ENCODE results near the gene TXNRD1. TPM values are rescaled to one million over a fixed set of nuclear protein-coding genes. Genes with fewer than 3 reads are reported as not detected.

TXNRD1 gene
- total and polyA plus RNA-seq, 10 donors = 13.7 to 107 (median 56.8) TPM

- Histone ChIP-seq H3K27ac (no peak overlapping the region), H3K36me3 (no peaks in the 10 kb centered on the region), H3K9me3 (no peaks in the 10 kb centered on the region), H3K27me3 (replicated peaks in 1 of 7) (no peaks in the 10 kb centered on the region), H3K4me3 (no peak overlapping the region), H3K4me1 (peaks cover 0 to 14% (median 3%) of the 10 kb centered on the region in 6 donors)
- WGBS, 5 donors = 91 to 96% (median 94%) methylated on average over 10 to 11 of the region's 11 CpGs
- intact Hi-C loops (cut with DNase I; ENCODE audit: low total_unique reads) = no loop called here
- TF ChIP-seq, protein P1, sequence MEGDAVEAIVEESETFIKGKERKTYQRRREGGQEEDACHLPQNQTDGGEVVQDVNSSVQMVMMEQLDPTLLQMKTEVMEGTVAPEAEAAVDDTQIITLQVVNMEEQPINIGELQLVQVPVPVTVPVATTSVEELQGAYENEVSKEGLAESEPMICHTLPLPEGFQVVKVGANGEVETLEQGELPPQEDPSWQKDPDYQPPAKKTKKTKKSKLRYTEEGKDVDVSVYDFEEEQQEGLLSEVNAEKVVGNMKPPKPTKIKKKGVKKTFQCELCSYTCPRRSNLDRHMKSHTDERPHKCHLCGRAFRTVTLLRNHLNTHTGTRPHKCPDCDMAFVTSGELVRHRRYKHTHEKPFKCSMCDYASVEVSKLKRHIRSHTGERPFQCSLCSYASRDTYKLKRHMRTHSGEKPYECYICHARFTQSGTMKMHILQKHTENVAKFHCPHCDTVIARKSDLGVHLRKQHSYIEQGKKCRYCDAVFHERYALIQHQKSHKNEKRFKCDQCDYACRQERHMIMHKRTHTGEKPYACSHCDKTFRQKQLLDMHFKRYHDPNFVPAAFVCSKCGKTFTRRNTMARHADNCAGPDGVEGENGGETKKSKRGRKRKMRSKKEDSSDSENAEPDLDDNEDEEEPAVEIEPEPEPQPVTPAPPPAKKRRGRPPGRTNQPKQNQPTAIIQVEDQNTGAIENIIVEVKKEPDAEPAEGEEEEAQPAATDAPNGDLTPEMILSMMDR (IDR thresholded peaks at IDR 0.05 in 8 of 11, conservative IDR thresholded peaks at IDR 0.05 in 3 of 11) = no peak
- DNase-seq = no peak
These were observed 57.4 kb downstream of the TXNRD1 start for GRCh38 chr12:104272938-104273337.

GRCh38 chr12:104273503-104273902 is 57.9 kb downstream of the TXNRD1 start:
- no peak overlapping the region for H3K4me3 ChIP-seq
- H3K36me3 ChIP-seq = no peaks in the 10 kb centered on the region
- no peaks in the 10 kb centered on the region for H3K27me3 ChIP-seq (replicated peaks in 1 of 7)
- DNase-seq = no peak
- TF ChIP-seq, protein P1 (IDR thresholded peaks at IDR 0.05 in 8 of 11, conservative IDR thresholded peaks at IDR 0.05 in 3 of 11) = no peak
- TF ChIP-seq POLR2A (IDR thresholded peaks at IDR 0.05) (no peak), POLR2AphosphoS5 (IDR thresholded peaks at IDR 0.05) (no peak)
- intact Hi-C loops (cut with DNase I; ENCODE audit: low total_unique reads) = no loop called here
- H3K27ac ChIP-seq = no peak overlapping the region
- WGBS, 5 donors = 90 to 94% (median 93%) methylated on average over 11 of the region's 11 CpGs
- no peaks in the 10 kb centered on the region for H3K9me3 ChIP-seq
- H3K4me1 ChIP-seq = peaks cover 0 to 14% (median 3%) of the 10 kb centered on the region in 6 donors

DNA sequence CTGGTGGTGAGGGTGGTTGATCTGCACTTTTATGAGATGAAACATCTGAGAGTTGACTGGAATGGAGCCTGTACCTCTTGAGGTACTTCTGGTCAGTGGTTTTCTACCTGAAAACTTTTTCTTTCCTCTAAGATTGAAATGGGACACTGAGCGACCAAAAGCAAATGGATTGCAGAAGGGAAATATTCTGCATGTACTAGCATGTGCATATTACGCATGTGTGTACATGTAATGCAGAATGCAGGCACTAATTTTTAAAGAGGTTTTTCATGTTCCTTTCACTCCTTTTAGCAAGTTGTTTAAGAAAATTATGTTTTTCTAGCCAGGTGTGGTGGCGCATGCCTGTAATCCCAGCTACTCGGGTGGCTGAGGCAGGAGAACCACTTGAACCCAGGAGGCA is 59.2 kb downstream of the TXNRD1 start:
- no peaks in the 10 kb centered on the region for H3K9me3 ChIP-seq
- H3K4me3 ChIP-seq = no peak overlapping the region
- no peak overlapping the region for H3K27ac ChIP-seq
- peaks cover 0 to 14% (median 3%) of the 10 kb centered on the region in 6 donors for H3K4me1 ChIP-seq
- WGBS, 5 donors = 93 to 99% (median 96%) methylated on average over 4 of the region's 4 CpGs
- intact Hi-C loops (cut with DNase I; ENCODE audit: low total_unique reads) = no loop called here
- no peaks in the 10 kb centered on the region for H3K36me3 ChIP-seq
- H3K27me3 ChIP-seq (replicated peaks in 1 of 7) = no peaks in the 10 kb centered on the region
- TF ChIP-seq POLR2A (IDR thresholded peaks at IDR 0.05) = no peak
- TF ChIP-seq, protein P1 (IDR thresholded peaks at IDR 0.05 in 8 of 11, conservative IDR thresholded peaks at IDR 0.05 in 3 of 11) = no peak
- no peak for TF ChIP-seq POLR2AphosphoS5 (IDR thresholded peaks at IDR 0.05)
- no peak for DNase-seq

GRCh38 chr12:104275689-104276088 is 60.1 kb downstream of the TXNRD1 start:
- intact Hi-C loops (cut with DNase I; ENCODE audit: low total_unique reads) = no loop called here
- peaks cover 0 to 14% (median 3%) of the 10 kb centered on the region in 6 donors for H3K4me1 ChIP-seq
- H3K4me3 ChIP-seq = no peak overlapping the region
- WGBS, 5 donors = 68 to 73% (median 68%) methylated on average over 5 of the region's 5 CpGs
- H3K27ac ChIP-seq = no peak overlapping the region
- TF ChIP-seq, protein P1 (IDR thresholded peaks at IDR 0.05 in 8 of 11, conservative IDR thresholded peaks at IDR 0.05 in 3 of 11) = no peak
- TF ChIP-seq POLR2A (IDR thresholded peaks at IDR 0.05) (no peak), POLR2AphosphoS5 (IDR thresholded peaks at IDR 0.05) (no peak)
- no peaks in the 10 kb centered on the region for H3K9me3 ChIP-seq
- H3K36me3 ChIP-seq = no peaks in the 10 kb centered on the region
- DNase-seq = no peak
- no peaks in the 10 kb centered on the region for H3K27me3 ChIP-seq (replicated peaks in 1 of 7)

All from spleen (tissue), 11 donors.